Measurements from ENCODE around the gene RPL14.

The RPL14 gene

DNA sequence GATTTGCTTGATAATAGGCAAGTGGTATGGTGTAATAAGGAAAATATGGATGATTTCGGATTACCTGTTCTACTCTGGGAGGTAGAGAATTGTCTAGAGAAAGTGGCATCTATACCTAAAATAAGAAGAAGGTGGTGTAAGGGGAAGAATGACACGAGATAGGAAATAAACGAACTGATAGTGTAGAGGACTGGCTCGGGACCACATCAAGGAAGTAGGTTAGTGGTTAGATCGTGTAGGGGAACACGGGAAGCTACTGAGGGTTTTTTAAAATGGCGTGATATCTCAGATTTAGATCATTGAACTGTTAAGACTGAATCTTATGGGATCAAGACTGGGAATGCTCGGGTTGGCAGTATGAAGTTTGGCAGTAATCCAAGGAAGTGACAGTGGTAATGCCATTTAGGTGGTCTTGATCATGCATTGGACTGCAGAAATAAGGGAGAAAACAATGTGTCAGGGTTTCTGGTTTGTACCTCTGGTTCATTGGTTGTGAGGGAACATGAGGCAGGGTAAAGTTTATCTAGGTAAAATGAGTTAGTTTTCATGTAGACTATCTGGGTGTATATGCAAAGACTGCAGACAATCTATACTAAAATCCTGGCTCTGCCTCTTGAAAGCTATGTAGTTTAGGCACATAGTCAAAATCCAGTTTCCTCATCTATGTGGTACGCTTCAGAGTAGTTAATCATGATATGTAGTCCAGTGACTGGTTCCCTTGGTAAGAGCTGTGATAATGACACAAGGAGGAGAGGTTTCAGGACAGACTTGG lies 7.4 kb downstream of the RPL14 start:
- DNase-seq = peak; percentile 62

DNA sequence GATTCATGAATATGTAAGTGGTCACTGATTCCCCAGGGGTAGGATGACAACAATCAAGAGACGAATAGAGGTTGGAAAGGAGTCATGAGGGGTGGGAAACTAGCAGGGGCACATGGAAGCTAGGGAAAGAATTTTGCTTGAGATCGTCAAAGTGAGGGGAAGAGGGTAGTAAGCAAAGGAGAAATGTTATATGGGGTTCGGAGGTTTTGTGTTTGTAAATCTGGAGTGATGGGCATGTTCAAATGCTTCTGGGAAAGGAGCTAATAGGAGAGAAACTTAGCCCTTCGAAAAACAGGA lies 7.9 kb downstream of the RPL14 start:
- no peak for DNase-seq

DNA sequence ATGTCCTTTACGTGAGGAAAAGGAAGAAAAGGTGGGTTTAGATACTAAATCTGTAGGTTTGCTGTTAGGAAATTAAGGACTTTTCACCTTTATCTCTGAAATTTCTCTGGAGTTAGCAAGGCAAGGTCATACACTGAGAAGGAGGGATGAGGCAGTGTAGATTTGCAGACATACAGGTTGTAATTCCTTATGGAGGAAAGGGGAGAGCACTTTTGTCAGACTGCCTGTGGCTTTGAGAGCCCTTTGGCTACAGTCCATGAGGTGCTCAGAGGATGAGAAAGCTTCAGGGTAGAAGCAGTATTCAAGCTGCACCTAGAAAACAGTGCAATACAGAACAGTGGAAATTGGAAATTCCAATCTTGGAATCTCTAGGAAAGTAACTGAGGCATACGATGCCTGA lies 8.3 kb downstream of the RPL14 start:
- no peak for DNase-seq

DNA sequence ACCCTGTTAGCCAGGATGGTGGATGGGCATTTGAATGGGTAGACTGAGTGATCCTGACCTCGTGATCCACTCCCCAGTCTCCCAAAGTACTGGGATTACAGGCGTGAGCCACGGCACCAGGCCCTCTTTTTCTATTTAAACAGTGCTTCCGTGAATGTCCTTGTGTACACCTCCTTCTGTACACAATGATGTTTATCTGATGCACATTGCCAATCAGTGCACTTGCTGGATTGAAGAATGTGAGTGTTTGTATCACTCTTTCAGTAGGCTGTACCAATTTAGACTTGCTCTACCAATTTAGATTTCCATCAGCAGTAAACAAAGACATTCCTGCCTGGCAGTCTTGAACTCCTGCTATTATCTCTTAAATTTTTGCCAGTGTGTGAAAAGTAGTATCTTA lies 10.9 kb downstream of the RPL14 start:
- no peak for DNase-seq

DNA sequence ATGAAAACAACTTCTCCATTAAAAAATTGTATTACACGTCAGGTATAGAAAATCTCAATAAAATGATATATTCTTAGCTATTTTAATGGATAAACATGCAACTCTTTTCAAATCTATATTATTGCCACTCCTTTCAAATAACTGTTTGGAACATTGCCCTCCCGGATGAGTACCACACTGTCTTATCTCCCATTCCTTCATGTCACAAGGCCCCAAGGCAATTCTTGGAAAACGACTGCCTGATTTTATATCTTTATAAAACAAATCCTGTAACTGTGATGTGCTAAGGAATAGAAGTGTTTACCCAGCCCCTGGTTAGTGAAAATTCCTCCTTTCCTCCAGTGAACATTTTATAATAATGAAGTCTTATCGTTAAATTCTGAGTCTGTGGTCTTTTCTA lies 13.6 kb downstream of the RPL14 start:
- no peak for DNase-seq

DNA sequence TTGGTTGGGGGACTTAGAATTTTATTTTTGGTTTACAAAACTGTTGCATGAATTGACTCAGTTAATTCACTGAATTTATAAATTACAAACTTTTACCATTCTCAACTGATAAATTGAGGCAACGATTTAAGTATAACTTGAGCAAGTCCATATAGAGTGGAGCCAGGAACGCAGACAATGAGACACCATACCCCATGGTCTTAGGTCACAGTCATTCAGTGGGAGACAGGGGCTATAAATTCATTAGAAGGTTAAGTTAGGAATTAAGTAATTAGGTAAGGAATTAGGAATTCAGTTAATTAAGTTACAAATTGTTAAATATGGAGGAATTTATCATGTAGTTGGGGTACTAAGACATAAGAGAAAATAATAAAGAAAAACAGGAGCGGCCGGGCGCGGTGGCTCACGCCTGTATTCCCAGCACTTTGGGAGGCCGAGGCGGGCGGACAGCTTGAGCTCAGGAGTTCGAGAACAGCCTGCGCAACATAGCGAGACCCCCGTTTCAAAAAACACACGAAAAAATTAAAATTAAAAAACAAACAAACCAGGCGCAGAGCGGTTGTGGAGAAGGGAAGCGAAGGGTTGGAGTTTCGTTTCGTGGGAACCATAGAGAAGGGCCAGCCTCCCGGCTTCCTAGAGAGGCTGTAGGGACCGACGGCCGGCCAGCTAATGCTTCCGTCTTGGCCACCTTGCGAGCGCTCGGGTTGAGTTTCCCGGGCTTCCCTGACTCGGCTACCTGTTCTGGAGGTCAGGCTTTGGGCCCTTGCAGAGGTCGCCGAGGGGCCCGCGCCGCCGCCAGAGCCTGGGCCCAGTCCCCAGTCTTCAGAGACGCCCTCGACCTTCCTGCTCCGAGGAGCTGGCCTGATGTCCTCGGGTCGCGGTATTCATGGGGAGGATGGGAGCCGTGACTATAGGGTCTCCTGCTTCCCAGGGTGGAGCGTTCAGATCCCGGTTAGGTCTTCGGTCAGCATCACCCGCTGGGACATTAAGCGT lies 19.6 kb downstream of the RPL14 start, which contains the start of gene ZNF619:
Gene ZNF619 (plus strand): TSS at position 645 of the 993 bp plus-strand sequence. CDS start 858 bp downstream, outside the sequence.
- peak; percentile 77 for DNase-seq

DNA sequence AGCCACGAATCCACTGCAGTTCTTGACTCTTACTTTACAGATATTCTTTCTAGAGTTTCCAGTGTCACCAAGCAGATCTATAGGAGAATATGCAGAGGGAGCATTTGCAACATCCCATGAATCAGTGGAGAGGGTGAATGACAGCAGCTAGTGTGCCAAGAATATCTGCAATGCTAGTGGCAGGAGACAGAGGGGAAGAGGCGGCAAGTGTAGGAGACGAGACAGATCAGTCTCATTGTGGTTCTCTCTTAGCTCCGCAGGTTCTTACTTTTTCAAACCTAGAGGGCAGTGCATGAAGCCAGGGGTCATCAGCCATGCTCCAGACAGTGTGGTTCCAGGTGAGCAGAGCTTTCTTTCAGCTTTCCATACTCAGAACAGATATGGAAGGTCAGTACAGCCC lies 20.5 kb downstream of the RPL14 start:
- no peak for DNase-seq

DNA sequence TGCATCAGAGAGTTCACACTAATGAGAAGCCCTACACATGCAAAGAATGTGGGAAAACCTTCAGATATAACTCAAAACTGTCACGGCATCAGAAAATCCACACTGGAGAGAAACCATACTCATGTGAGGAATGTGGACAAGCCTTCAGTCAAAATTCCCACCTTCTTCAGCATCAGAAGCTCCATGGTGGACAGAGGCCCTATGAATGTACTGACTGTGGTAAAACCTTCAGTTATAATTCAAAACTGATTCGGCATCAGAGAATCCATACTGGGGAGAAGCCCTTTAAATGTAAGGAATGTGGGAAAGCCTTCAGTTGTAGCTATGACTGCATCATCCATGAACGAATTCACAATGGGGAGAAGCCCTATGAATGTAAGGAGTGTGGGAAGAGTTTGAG lies 30.0 kb downstream of the RPL14 start:
- DNase-seq = no peak

DNA sequence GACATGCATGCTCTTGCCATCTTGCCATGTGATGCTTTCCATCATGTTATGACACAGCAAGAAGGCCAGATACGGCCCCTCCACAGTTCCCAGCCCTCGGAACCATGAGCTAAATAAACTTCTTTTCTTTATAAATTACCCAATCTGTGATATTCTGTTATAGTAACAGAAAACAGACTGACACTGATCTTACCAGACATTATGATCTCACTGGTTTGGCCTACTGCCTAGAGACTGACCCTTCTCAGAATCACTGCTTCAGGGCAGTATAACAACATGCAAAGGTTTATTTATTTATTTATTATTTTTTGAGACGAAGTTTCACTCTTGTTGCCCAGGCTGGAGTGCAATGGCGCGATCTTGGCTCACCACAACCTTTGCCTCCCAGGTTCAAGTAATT lies 33.8 kb downstream of the RPL14 start:
- DNase-seq = no peak

DNA sequence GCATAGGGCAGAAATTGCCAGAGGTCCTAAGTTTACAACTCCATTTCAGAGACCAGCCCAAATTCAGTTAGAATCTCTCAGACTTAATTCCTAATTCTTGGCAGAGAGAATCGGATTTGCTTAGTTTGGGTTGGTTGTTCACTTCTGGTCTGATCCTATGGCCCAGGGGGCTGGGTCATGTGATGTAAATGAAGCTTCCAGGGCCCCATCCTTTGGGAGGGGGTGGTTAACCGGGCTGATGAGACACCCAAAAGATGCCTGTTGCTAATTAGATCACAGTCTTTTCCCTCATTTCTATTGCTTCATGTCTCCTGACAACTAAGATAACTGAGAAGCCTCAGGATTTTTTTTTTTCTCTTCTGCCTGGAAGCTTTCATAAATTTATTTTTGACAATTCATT lies 37.6 kb downstream of the RPL14 start:
- DNase-seq = no peak

DNA sequence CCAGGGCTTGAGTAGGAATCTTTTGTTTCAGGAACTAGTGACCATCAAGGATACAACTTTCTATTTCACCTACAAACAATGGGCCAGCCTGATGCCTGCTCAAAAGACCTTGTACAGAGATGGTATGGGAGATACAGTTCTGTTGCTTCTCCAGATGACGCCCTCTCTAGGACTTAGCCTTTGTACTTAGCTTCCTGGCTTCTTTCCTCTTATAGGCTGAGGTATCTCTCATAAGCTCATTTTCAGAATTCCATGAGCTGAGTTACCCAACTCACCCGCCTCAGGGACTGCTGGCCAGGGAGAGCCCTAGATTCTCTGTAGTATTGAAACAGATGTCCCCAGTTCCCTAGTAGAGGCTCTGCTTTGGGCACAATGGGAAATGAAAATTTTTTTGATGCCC lies 40.1 kb downstream of the RPL14 start:
- no peak for DNase-seq

DNA sequence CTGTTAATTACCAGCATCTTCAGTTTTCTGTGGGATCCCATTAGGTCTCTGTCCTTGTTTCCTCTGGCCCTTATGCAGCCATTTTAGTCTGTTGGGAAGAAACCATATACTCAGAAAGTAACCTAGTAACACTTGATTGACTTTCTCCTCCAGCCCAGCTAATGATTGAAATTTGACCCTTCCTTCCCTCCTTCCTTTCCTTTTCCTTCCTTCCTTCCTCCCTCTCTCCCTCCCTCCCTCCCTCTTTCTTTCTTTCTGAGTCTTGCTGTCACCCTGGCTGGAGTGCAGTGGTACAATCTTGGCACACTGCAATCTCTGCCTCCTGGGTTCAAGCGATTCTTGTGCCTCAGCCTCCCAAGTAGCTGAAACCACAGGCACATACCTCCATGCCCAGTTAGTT lies 42.8 kb downstream of the RPL14 start:
- no peak for DNase-seq

DNA sequence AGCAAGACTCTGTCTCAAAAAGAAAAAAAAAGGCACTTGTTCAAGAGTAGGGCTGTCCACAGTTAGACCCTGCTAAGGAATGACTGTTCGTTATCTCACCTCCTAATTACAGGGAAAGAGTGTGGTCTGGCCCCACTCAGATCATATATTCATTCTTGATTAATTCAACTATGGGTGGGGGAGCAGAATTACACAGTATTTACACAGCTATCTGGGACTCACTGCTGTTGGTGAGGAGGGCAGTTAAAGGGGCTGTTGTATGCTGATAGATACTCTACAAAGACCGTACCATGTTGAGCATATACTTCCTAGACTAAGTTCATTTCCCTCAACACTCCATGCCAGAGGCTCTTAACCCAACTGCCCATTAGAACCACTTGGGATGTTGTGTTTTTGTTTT lies 44.9 kb downstream of the RPL14 start:
- DNase-seq = no peak

DNA sequence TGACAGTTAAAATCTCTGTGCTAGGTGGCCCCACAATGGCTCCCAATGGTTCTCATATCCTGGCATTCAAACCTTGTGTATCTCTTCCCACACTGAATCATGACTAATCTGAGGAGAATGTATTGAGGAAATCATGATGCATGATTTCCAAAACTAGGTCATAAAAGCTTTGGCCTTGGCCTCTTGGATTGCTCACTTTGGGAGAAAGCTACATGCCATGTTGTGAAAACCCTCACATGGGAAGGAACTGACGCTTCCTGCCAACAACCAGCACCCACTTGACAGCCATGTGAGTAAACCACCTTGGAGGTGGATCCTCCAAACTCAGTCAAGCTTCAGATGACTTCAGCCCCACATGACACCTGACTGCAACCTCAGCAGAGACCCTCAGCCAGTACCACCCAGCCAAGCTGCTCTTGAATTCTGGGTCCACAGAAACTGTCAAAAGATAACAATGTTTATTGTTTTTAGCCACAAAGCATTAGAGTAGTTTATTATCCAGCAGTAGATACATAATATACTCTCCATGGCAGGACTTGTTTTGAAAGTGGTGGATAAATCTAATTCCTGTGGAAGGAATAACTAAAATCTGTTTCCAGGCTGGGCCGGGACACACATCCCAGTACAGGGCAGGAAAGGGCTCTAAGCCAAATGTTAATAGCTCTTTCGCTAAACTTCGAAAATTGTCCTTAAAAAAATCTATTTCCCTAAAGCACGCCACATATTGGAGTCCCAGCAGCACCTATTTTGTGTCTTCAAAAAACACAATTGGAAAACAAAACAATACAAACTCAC lies 47.7 kb downstream of the RPL14 start:
- DNase-seq = no peak

DNA sequence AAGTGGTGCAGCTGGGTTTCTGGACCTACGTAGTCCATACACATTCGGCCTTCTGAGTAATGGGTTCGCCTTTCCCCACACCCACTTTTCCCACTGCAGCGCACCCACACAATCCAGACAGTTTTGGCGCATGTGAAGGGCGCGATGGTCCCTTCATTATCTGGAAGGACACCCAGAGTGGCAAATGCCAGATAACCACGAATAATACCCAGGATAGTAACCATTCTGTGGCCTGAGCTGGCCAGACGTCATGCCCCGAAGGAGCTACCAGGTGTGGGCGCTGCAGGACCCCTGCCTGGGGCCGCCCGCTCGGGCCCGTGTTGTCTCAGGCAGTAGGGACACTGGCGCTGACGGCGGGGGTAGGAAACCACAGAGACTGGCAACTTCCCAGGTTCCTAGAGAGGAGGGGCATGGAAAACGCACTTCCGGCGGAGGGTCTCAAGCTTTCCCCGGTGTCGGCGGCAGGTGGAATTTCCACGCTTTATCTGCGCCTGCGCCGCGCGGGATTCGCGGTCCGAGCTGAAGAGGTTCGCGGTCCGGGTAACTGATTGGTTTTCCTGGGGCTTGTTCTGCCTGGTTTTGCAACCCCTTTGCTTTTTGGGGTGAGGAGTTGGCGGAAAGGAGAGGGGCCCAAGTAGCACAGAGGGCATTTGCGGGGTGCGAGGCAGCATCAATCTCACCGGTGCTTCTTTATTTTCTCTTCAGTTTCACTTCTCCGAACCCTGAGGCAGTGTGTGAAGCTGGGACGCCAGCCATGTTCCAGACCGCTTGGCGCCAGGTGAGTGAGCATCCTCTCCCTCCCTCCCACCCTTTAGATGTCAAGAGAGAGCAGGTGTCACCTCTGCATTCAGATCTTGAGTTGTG lies 48.7 kb downstream of the RPL14 start, which contains the start of gene ZNF620:
Gene ZNF620 (plus strand): TSS at position 441 of the 864 bp plus-strand sequence. CDS start 314 bp downstream, at position 755.
- DNase-seq = peak; percentile 65

DNA sequence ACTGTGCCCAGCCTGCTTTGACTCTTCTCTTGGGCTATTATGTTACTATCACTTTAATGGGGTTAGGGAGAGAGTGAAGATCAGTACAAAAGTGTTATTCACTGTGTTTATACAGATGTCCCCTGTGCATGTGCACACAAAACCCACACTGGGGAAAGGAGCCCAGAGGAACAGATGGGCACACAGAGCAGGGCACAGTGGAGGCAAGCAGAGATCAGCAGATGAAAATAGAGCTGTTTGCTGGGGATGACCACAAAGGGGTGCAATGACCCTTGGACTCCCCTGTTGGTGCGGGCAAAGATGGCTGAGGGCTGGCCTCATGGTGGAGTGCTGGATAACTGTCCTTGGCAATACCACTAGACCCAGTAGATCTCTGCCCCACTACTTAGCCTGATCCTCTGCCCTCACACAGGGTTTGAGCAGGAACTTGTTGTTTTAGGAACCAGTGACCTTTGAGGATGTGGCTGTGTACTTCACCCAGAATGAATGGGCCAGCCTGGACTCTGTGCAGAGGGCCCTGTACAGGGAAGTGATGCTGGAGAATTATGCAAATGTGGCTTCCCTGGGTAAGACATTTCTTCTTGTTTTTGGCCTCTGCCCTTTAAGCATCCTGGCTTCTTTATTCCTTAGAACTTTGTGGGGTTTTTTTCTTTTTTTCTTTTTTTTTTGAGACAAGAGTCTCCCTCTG lies 54.0 kb downstream of the RPL14 start:
- no peak for DNase-seq

DNA sequence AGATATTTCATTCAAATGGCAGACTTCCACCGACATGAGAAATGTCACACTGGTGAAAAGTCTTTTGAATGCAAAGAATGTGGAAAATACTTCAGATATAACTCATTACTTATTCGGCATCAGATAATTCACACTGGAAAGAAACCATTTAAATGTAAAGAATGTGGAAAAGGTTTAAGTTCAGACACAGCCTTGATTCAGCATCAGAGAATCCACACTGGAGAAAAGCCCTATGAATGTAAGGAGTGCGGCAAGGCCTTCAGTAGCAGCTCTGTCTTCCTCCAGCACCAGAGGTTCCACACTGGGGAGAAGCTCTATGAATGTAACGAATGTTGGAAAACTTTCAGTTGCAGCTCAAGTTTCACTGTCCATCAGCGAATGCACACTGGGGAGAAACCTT lies 59.1 kb downstream of the RPL14 start:
- no peak for DNase-seq

DNA sequence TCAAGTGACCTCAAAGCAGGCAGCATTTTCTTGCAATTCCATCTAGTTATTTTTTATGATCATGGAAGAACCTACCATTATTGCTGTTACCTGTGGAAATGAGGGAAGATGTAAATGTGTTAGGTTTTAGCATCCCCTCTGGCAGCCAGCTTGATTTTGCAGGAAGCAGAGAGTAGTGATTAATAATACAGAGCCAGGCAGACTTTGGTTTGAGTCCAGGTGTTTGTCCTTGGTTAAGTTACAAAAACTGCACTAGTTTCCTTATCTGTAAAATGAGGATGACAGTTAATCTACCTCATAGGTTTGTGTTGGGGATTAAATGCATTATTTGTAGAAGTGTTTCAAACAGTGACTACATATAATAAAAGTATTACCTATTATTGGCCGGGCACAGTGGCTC lies 60.9 kb downstream of the RPL14 start:
- DNase-seq = no peak
